Osteoblast (primary cell): ENCODE measurements around the gene RHOH. TPM values are rescaled to one million over a fixed set of nuclear protein-coding genes. Genes with fewer than 3 reads are reported as not detected.
A peak's percentile ranks its signal among the peaks of the same experiment; 100 is the strongest.

Experiments
- DNase-seq: peaks from one replicate; pipeline ENCODE4 v3.0.0; 2011; ENCODE audit warnings: low spot score, mixed read lengths; ENCODE audit not compliant: insufficient read length; ENCODE audit errors: missing footprints
- H2AFZ ChIP-seq: 2 replicates; pipeline ENCODE4 v1.6.0; 2011; ENCODE audit warnings: mild to moderate bottlenecking, low read length
- H3K27ac ChIP-seq: 2 replicates; pipeline ENCODE4 v1.5.1; 2011; ENCODE audit warnings: mild to moderate bottlenecking, low read depth, low read length, moderate library complexity
- H3K27me3 ChIP-seq: 2 replicates; pipeline ENCODE4 v1.6.0; 2012; ENCODE audit warnings: mild to moderate bottlenecking, control low read depth, inconsistent platforms, low read length, moderate library complexity; ENCODE audit not compliant: insufficient read depth
- H3K36me3 ChIP-seq: 2 replicates; pipeline ENCODE4 v1.5.1; 2011; ENCODE audit warnings: mild to moderate bottlenecking, low read length, control low read depth, moderate library complexity; ENCODE audit not compliant: insufficient read depth
- H3K4me1 ChIP-seq: 2 replicates; pipeline ENCODE4 v1.5.1; 2011; ENCODE audit warnings: mild to moderate bottlenecking, low read length, control low read depth, moderate library complexity; ENCODE audit not compliant: insufficient read depth
- H3K4me2 ChIP-seq: 2 replicates; pipeline ENCODE4 v1.6.0; 2011; ENCODE audit warnings: mild to moderate bottlenecking, low read length; ENCODE audit not compliant: insufficient read depth
- H3K4me3 ChIP-seq: fragments of 200-600 bp; sonication (generic); 3 replicates; pipeline ENCODE4 v1.5.1; 2012; ENCODE audit warnings: mild to moderate bottlenecking, low read length, inconsistent platforms; ENCODE audit not compliant: insufficient read depth
- H3K79me2 ChIP-seq: 2 replicates; pipeline ENCODE4 v1.6.0; 2012; ENCODE audit warnings: mild to moderate bottlenecking, low read length, control low read depth, inconsistent platforms; ENCODE audit not compliant: insufficient read depth
- H3K9me3 ChIP-seq: 2 replicates; pipeline ENCODE4 v1.5.1; 2011; ENCODE audit warnings: low read depth, low read length, control low read depth
- H4K20me1 ChIP-seq: 2 replicates; pipeline ENCODE4 v1.6.0; 2012; ENCODE audit warnings: mild to moderate bottlenecking, low read length, control low read depth; ENCODE audit not compliant: insufficient read depth
- CTCF ChIP-seq: IDR thresholded peaks from 2 replicates; pipeline ENCODE4 v1.5.1; 2011; ENCODE audit warnings: mild to moderate bottlenecking, low read depth, low read length, moderate library complexity; ENCODE audit errors: extremely low read depth
- total RNA-seq: library from RNA; depleted of rRNA; stranded (reverse); fragments of >200 nt; gene quantifications from 2 replicates; pipeline ENCODE4 v1.2.3, GENCODE V29; 2012

Gene RHOH
- total RNA-seq, 1 donor = not detected

DNA sequence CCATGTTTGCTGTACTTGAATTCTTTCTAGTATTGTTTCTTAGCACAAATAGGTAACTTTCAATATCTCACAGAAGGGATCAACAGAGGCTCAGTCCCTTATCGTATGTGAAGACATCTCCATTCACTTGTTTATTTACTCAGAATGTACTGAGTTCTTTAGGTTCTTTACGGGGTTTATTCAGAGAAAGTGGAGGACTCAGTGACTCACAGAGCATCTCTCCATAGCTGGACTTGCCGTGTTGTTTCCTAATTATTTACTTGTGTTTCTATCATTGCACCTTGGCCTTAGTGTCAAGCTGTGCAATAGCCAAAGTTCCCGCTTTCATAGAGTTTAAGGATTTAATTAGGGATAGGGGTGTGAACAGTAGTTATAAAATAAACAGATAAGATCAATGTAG, 57.1 kb downstream of the RHOH start:
- Histone ChIP-seq H3K4me2 (no peak overlapping the region), H4K20me1 (no peaks in the 10 kb centered on the region), H3K9me3 (no peaks in the 10 kb centered on the region), H3K36me3 (no peaks in the 10 kb centered on the region), H3K4me1 (peaks cover 20% of the 10 kb centered on the region), H3K27me3 (no peaks in the 10 kb centered on the region), H3K79me2 (no peaks in the 10 kb centered on the region), H2AFZ (no peak overlapping the region), H3K27ac (no peak overlapping the region), H3K4me3 (no peak overlapping the region)
- no peak for DNase-seq
- TF ChIP-seq CTCF = no peak

- no peak overlapping the region for H3K4me3 ChIP-seq
- no peaks in the 10 kb centered on the region for H3K36me3 ChIP-seq
- H3K4me2 ChIP-seq = peak overlapping the region; percentile 58
- H3K27me3 ChIP-seq = no peaks in the 10 kb centered on the region
- no peak for TF ChIP-seq CTCF
- H3K4me1 ChIP-seq = peaks cover 20% of the 10 kb centered on the region
- H3K9me3 ChIP-seq = no peaks in the 10 kb centered on the region
- H3K79me2 ChIP-seq = no peaks in the 10 kb centered on the region
- peak; percentile 57 for DNase-seq
- H3K27ac ChIP-seq = peak overlapping the region; percentile 60
- no peaks in the 10 kb centered on the region for H4K20me1 ChIP-seq
- peak overlapping the region; percentile 53 for H2AFZ ChIP-seq
Observed at GRCh38 chr4:40254608-40255392, 58.0 kb downstream of the RHOH start.

GRCh38 chr4:40255393-40256281, 58.8 kb downstream of the RHOH start:
- H3K27ac ChIP-seq = peak overlapping the region; percentile 70
- H4K20me1 ChIP-seq = no peaks in the 10 kb centered on the region
- DNase-seq = peak; percentile 86
- no peaks in the 10 kb centered on the region for H3K79me2 ChIP-seq
- no peaks in the 10 kb centered on the region for H3K9me3 ChIP-seq
- H3K4me1 ChIP-seq = peaks cover 20% of the 10 kb centered on the region
- no peak overlapping the region for H3K4me3 ChIP-seq
- H3K27me3 ChIP-seq = no peaks in the 10 kb centered on the region
- H3K4me2 ChIP-seq = peak overlapping the region; percentile 58
- no peaks in the 10 kb centered on the region for H3K36me3 ChIP-seq
- no peak for TF ChIP-seq CTCF
- peak overlapping the region; percentile 1 for H2AFZ ChIP-seq

DNA sequence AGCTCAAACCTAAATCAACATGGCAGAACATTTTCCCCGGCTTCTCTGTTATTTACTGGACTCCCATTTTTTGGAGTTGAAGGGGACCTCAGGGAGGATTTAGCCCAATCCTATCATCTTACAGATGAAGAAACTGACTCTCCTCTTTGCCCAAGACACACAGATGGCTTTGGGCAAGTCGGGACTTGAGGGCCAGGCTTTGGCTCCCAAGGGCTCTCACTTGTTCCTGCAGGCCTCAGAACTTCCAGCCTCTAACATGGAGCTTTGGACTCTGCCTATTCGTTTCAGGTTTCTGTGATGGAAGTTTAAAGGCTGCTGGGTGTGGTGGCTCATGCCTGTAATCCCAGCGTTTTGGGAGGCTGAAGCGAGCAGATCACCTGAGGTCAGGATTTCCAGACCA, 59.5 kb downstream of the RHOH start:
- no peaks in the 10 kb centered on the region for H3K9me3 ChIP-seq
- peak overlapping the region; percentile 70 for H3K27ac ChIP-seq
- no peak for TF ChIP-seq CTCF
- H3K36me3 ChIP-seq = no peaks in the 10 kb centered on the region
- H2AFZ ChIP-seq = peak overlapping the region; percentile 30
- no peaks in the 10 kb centered on the region for H3K79me2 ChIP-seq
- no peak for DNase-seq
- H4K20me1 ChIP-seq = no peaks in the 10 kb centered on the region
- no peak overlapping the region for H3K4me2 ChIP-seq
- no peak overlapping the region for H3K4me3 ChIP-seq
- H3K27me3 ChIP-seq = no peaks in the 10 kb centered on the region
- peaks cover 20% of the 10 kb centered on the region for H3K4me1 ChIP-seq
